ENCODE data around the gene UTP18. TPM values are rescaled to one million over a fixed set of nuclear protein-coding genes. Genes with fewer than 3 reads are reported as not detected.
"Not testable (repeated sequence)": the region's sequence is repeated elsewhere in the genome, so short reads cannot be mapped to it uniquely, and the experiment has no call there.

The UTP18 gene
- total RNA-seq, 1 donor from 2014 or later = 35.3 TPM

- peak; percentile 86 for DNase-seq (ENCODE audit: low spot score, unreplicated experiment)
- Mint-ChIP-seq H3K9me3 (ENCODE audit: low read depth) (no peaks in the 10 kb centered on the region), H3K36me3 (ENCODE audit: insufficient read depth) (peaks cover 8% of the 10 kb centered on the region), H3K27ac (peak within 1 kb of the TSS; percentile 100), H3K4me1 (ENCODE audit: low read depth) (peaks cover 40% of the 10 kb centered on the region), H3K27me3 (no peaks in the 10 kb centered on the region), H3K4me3 (ENCODE audit: low read depth) (peak within 1 kb of the TSS; percentile 95)
- no peak for TF ChIP-seq CTCF (IDR thresholded peaks at IDR 0.05; ENCODE audit: unreplicated experiment)
Measured at GRCh38 chr17:51259564-51260236, 646 bp upstream of the UTP18 start, which contains the start of gene MBTD1. Gene MBTD1, minus strand, starts transcription at chr17:51260049. Its CDS starts 34,888 bp downstream, at chr17:51225161.

DNA sequence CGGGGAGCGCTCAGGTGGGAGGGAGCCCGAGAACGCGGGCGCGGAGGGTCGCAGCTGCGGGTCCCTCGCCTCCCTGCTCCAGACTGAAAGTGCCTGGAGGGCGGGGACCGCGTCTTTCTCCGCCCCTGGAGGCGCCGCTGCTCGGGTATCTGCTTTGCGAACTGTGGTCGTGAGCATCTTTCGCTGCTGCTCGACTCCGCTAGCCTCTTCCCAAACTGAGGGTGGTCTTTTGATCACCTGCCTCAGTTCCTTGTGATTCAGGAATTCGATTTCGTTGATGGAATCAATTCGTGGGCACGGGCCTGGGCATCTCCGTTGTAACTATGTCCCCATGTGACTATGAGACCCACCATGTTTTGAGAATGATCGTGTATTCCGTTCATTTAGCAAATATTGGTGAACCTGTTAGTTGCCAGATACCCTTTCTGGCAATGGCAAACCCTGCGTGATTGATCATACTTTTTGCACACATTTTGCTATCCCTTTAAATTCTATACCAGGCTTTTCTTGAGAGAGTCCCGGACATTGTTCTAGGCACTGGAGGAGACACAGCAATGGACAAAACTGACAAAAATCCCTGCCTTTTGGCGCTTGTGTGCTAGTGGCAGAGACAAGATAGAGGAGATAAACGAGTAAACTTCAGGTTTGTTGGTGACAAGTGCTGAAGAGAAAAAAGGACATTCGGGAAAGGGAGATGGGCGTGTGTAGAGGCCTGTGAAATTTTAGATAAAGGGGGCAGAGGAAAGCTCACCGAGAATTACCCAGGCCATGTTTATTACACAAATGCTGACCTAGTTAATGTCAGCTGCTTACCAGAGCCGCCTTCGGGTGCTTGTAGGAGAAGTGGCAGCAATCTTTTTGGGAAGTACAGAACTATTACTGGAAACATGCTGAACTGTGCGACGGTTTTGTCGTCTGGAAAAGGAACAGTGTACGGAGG lies 948 bp downstream of the UTP18 start:
- DNase-seq (ENCODE audit: low spot score, unreplicated experiment) = no peak
- H3K27ac Mint-ChIP-seq = peak overlapping the region; percentile 100
- peak overlapping the region; percentile 95 for H3K4me3 Mint-ChIP-seq (ENCODE audit: low read depth)
- H3K27me3 Mint-ChIP-seq = no peaks in the 10 kb centered on the region
- peaks cover 32% of the 10 kb centered on the region for H3K4me1 Mint-ChIP-seq (ENCODE audit: low read depth)
- no peaks in the 10 kb centered on the region for H3K9me3 Mint-ChIP-seq (ENCODE audit: low read depth)
- TF ChIP-seq CTCF (IDR thresholded peaks at IDR 0.05; ENCODE audit: unreplicated experiment) = no peak
- peaks cover 5% of the 10 kb centered on the region for H3K36me3 Mint-ChIP-seq (ENCODE audit: insufficient read depth)

DNA sequence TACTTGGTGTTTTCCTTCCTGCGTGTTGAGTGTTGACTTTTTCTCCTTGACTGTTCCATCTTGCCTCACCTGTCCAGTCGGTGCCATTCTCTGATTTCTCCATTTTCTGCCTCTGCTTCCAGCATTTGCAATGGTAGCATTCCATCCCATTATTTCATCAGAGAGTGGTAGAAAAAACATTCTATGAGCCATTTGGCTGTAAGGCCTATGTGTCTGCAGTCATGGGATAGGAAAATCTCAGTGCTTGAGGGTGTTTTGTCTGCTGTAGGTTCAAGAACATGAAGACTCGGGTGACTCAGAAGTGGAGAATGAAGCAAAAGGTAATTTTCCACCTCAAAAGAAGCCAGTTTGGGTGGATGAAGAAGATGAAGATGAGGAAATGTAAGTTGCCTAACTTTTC lies 2.7 kb downstream of the UTP18 start:
- H3K36me3 Mint-ChIP-seq (ENCODE audit: insufficient read depth) = peaks cover 7% of the 10 kb centered on the region
- DNase-seq (ENCODE audit: low spot score, unreplicated experiment) = no peak
- no peaks in the 10 kb centered on the region for H3K27me3 Mint-ChIP-seq
- no peak for TF ChIP-seq CTCF (IDR thresholded peaks at IDR 0.05; ENCODE audit: unreplicated experiment)
- peak overlapping the region; percentile 22 for H3K27ac Mint-ChIP-seq
- H3K9me3 Mint-ChIP-seq (ENCODE audit: low read depth) = no peaks in the 10 kb centered on the region
- H3K4me3 Mint-ChIP-seq (ENCODE audit: low read depth) = peak overlapping the region; percentile 52
- peaks cover 22% of the 10 kb centered on the region for H3K4me1 Mint-ChIP-seq (ENCODE audit: low read depth)

- not testable (repeated sequence) for DNase-seq (ENCODE audit: low spot score, unreplicated experiment); H3K27ac Mint-ChIP-seq
- H3K36me3 Mint-ChIP-seq (ENCODE audit: insufficient read depth) = peaks cover 14% of the 10 kb centered on the region
Measured at GRCh38 chr17:51264466-51264865, 4.1 kb downstream of the UTP18 start.

GRCh38 chr17:51269991-51270390 lies 9.6 kb downstream of the UTP18 start:
- Mint-ChIP-seq H3K9me3 (ENCODE audit: low read depth) (no peaks in the 10 kb centered on the region), H3K27ac (no peak overlapping the region)

More at GRCh38 chr17:51264466-51264865, 4.1 kb downstream of the UTP18 start:
- H3K27me3 Mint-ChIP-seq; H3K4me3 Mint-ChIP-seq (ENCODE audit: low read depth); H3K4me1 Mint-ChIP-seq (ENCODE audit: low read depth); H3K9me3 Mint-ChIP-seq (ENCODE audit: low read depth): not testable (repeated sequence)

More at GRCh38 chr17:51269991-51270390, 9.6 kb downstream of the UTP18 start:
- no peak for TF ChIP-seq CTCF (IDR thresholded peaks at IDR 0.05; ENCODE audit: unreplicated experiment)
- no peak for DNase-seq (ENCODE audit: low spot score, unreplicated experiment)
- no peak overlapping the region for H3K4me3 Mint-ChIP-seq (ENCODE audit: low read depth)
- peaks cover 17% of the 10 kb centered on the region for H3K36me3 Mint-ChIP-seq (ENCODE audit: insufficient read depth)
- H3K27me3 Mint-ChIP-seq = no peaks in the 10 kb centered on the region
- H3K4me1 Mint-ChIP-seq (ENCODE audit: low read depth) = no peaks in the 10 kb centered on the region
